ENCODE data around the gene MRPS12. TPM values are rescaled to one million over a fixed set of nuclear protein-coding genes. Genes with fewer than 3 reads are reported as not detected.

Gene MRPS12
- polyA plus RNA-seq, 3 donors = 25.3 to 31.2 (median 30.9) TPM

DNA sequence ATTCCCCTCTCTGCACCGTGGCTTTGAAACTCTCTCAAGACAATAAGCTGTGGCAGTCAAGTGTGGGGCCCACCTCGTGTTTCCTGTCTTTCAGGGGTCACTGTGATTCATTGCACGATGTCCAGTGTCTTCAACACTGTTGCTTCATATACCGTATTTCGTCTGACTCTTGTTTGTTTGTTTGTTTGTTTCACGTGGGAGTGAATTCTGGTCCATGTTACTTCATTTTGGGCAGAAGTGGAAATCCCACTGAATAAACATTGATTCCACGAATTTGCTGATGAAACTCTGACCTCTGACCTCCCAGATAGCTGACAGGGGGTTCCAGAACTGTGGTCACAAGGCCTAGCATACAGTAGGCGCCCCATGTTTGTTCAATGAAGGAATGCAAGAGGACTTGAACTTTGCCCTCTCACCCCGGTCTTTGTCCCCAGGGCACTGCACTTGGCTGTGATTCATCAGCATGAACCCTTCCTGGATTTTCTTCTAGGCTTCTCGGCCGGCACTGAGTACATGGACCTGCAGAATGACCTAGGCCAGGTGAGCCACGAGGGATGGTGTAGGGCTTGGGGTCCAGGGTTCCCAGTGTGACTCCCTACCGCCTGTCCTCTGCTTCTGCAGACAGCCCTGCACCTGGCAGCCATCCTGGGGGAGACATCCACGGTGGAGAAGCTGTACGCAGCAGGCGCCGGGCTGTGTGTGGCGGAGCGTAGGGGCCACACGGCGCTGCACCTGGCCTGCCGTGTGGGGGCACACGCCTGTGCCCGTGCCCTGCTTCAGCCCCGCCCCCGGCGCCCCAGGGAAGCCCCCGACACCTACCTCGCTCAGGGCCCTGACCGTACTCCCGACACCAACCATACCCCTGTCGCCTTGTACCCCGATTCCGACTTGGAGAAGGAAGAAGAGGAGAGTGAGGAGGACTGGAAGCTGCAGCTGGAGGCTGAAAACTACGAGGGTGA, 25.9 kb upstream of the MRPS12 start:
- DNase-seq = no peak

DNA sequence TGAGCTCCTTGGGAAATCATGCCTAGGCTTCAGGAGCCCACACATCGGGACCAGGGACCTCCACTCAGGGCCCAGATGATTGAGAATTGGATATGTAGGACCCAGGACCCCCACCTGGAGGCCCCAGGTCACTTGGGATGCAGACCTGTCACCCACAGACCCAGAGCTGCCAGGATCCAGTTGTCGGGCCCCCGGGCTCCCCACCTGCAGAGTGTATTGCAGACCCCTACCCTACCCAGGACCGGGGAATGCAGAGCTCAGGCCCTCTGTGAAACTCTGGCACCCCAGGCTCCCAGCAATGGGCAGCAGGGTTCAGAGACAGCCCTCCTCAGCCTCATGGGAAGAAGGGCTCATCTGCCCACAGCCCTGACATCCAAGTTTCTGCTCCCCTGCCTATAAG, 25.1 kb upstream of the MRPS12 start:
- DNase-seq = no peak

DNA sequence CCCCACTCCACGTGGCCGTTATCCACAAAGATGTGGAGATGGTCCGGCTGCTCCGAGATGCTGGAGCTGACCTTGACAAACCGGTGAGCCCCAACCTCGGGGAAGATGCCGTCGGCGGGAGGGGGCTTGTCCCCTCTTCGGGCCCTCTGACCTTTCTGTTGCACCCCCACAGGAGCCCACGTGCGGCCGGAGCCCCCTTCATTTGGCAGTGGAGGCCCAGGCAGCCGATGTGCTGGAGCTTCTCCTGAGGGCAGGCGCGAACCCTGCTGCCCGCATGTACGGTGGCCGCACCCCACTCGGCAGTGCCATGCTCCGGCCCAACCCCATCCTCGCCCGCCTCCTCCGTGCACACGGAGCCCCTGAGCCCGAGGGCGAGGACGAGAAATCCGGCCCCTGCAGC, 23.5 kb upstream of the MRPS12 start:
- DNase-seq = no peak

DNA sequence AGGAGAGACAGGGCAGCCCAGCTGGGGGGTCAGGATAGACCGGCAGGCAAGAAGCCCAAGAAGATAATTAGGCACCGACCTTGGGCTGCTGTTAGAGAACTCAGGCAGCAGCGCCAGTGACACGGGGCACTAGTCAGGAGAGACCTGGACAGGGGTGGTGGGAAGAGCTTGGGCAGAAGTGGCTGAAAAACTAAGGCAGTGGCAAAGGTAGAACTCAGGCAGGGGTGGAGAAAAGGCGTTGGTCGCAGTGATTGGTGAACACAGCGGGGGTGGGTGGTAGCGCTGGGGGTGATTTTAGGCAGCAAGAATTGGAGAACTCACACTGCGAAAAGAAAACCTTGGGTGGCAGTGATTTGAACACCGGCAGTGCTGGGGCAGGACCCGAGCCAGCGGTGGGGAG, 23.1 kb upstream of the MRPS12 start:
- DNase-seq = no peak

DNA sequence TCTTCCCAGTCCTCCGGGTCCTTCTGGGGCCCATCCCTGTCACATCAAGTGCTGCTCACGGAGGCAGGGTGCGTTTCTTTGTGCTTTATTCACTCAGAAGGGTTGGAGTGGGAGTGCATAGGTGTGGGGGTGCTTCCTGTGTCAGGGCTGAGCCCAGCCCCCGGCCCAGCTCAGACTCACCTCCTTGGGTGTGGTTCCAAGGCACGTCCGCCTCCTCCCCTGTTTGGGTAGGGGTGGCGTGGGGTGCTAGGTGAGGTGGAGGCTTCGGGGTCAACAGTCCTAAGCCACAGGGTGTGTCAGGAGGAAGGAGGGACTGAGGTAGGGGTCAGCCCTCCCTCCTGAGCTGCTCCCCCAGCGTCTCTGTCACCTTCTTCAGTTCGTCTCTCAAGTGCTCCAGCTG, 21.8 kb upstream of the MRPS12 start:
- no peak for DNase-seq

DNA sequence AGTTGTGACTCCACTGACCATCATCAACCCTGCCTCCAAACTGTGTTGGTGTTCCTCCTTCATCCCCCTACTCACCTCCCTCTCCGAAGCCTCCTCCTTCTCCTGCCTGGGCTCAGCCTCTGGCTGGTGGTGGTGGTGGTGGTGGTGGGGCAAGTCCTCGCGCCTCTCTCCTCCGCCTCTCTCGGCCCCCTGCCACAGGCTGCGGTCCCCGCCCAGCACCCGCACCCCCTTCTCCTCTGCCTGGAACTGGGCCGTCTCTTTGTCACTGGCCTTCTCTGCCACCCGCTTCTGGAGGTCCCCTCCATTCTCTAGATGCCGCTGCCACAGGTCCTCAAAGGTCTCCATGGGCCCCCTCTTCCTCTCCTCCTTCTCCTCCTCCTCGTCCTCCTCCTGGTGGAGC, 20.3 kb upstream of the MRPS12 start:
- DNase-seq = no peak

DNA sequence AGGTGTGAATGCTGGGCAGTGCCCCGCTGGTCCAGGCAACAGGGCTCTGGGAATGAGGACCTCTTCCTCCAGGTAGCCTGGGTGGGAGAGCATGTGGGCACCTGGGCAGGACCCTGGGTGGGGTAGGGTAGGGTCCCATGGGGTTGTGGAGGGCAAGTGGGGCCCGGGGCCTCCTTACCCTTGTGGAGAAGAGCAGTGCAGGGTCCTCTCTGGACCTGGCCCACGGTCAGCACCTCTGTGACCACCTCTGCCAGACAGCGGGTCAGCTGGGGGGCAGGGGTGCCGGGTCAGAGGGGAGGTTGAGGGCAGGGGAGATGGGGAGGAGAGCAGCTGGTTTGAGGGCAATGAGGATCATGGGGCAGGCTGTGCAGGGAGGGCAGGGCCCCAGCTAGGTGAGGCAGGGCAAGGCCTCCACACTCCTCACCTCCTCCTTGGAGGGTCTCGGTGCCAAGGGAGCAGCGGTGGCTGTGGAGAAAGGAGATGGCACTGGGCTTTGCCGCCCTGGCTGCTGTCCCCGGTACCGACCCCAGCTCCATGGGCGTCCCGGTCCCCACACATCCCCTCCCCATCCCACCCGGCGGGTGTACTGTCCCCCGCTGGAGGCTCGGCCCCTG, 19.2 kb upstream of the MRPS12 start:
- DNase-seq = no peak

DNA sequence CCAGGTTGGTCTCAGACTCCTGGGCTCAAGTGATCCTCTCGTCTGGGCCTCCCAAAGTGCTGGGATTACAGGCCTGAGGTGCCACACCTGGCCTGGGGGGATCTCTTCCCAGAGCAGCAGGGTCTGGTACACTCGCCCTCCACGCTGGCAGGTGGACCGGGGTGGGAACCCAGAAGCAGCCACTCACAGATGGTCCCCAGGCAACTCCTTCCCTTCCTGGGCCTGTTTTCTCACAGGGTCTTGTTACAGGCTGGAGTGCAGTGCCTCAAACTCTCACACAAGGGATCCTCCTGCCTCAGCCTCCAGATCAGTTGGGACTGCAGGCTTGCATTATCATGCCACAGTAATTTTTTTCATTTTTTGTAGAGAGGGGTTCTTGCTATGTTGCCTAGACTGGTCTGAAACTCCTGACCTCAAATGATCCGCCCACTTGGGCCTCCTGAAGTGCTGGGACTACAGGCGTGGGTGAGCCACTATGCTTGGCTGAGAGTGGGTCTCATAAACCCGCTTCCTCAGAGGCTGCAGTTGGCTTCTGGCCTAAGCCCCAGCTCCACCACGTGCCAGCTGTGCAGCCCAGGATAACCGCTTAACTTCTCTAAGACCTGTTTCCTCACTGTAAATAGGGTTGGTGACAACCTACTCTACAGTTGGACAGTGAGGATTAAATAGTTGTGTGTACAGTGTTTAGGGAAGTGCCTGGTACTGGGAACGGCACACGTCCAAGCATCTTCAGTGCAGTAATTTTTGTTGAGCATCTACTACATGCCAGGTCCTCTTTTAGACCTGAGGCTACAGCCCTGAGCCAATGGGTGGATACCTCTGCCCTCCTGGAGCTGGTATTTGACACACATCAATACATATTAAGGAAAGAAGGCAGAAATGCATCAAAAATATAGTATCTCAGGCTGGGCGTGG, 17.9 kb upstream of the MRPS12 start:
- DNase-seq = no peak

DNA sequence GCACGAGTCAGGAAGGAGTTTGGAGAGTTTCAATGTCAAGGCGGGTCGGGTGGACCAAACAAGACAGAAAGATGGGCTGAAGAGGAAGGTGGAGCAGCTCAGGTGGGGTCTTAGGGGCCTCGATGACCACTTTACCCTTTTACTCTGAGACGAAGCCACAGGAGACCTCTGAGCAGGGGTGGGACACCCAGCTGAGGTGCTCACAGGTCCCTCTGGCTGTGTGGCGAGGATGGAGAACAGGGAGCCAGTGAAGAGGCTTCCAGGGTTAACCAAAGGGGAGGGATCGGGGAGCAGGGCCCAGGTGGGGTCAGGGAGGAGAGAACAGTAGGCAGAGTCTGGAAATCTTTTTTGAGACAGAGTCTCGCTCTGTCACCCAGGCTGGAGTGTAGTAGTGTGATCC, 16.8 kb upstream of the MRPS12 start:
- DNase-seq = no peak

DNA sequence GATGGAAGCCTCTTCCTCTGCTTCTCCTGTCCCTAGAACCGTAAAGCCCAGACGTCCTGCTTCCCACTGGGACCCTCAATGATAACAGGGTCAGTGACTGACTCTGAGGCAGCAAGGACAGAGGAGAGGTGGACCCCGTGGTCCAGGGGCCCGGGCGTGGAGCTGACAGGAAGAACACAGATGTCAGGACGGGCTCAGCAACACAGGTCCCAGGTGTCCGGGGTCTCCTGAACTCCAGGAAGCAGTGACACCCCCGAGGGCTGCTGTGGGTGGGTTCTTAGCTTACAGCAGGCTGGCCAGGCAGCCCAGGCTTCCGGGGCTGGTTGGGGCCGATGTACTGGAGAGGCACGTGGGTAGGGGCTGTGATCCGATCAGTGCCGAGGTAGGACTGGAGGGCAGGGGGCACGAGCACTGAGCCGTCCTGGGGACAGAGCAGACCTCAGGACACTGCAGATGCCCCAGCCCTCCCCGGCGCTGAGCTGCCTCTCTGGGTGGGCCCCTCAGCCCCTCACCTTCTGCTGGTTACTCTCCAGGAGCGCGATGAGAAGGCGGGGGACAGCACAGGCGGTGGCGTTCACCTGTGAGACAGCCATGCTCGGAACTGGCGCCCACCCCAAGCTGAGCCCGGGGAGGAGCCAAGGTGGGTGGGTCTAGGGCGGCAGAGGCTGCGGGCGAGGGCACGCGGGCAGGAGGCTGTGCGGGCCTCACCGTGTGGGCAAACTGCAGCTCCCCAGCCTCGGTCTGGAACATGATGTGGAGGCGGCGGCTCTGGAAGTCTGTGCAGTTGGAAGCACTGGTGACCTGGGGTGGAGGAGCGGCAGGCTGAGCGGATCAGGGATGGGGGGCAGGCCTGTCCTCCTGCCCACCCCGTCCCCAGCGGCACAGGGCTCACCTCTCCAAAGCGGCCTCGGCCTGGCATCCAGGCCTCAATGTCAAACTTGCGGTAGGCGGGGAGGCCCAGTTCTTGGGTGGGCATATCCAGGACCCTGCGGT, 15.1 kb upstream of the MRPS12 start:
- no peak for DNase-seq

DNA sequence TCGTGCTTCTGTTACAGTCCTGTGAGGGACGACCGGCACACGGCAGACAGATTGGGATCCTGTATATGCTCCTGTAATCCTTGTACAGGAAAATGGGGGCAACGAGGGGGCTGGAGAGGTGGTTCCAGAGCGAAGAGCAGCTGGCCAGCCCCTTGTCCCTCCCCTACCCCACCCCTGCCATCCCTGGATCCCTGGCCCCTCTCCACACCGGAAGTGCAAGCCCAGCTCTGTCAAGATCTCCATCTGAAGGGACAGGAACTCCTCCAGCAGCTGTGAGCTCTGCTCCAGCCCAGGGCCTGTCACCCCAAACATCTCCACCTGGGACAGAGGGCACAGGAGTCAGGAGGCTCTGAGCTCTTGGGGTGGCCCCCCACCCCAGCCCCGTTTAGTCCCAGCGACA, 13.2 kb upstream of the MRPS12 start:
- DNase-seq = no peak

DNA sequence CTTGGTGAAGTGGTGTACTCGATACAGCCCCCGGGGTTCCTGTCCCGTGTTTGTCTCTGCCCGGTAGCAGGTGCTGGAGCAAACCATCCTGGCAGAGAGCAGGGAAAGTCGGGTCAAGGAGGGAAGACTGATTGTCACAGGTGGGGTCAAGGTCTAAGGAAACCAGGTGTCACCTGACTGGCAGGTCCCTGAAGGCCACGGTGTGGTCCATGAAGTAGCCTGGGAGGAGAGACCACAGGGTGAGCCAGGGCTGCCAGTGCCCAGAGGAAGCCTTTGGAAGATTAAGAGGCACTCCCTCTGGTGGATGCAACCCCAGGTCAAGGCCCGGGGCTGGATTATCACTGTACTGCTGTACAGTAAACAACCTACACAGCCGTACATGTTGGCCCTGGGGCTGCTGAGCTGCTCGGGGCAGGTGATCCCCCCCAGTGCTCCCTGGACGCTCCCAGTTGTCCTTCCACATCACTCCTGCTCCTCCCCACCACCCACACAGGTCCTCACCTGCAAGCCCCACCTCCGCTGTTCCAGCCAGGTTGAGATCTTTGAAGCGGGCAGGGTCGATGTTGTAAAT, 12.7 kb upstream of the MRPS12 start:
- no peak for DNase-seq

DNA sequence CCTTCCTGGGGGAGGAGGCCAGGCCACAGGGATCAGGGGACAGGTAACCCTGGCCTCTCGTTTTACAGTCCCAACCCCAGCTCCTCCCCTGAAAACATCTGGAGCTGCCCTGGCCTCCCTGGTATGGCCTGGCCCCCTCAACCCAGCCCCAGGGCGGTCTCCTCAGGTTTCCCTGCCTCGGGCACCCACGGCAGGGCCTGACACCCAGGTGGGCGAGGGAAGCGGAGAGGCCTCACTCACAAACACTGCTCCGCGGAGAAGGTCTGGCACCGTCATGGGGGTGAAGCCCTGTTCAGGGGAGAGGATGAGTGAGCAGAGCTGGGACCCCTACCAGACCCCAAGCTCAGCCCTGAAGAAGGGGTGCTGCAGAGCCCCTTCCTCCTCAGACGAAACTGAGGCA, 12.2 kb upstream of the MRPS12 start:
- no peak for DNase-seq

DNA sequence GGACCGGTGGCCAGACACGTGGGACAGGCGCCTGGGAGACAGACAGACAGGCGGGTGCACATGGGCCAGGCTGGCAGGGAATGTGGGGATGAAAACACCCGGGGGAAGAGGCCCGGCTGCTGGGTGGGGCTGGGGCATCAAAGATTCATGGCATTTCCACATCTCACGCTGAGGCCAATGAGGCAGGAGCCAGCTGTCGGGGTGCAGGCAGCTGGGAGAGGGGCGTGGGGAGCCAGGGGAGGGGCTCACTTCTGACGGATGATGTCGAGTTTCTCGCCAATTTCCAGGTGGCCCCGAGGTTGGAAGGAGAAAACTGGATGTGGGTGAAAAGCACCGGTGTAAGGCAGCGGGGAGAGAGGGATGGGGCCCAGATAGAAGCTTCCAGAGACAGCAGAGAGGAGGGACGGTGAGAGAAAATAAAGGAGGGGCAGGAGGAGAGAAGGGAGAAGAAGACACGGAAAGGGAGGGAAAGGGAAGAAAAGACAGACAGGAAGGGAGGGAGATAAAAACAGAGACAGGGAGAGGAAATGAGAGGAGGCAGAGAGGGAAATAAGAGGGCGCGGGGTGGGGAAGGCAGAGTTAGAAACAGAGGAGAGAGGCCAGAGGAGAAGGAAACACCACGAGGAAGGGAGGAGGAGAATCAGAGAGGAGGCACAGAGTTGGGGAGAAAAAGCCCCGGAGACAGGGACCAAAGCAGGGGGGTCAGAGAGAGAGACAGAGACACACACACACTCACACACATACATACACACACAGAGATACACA, 10.7 kb upstream of the MRPS12 start:
- no peak for DNase-seq

DNA sequence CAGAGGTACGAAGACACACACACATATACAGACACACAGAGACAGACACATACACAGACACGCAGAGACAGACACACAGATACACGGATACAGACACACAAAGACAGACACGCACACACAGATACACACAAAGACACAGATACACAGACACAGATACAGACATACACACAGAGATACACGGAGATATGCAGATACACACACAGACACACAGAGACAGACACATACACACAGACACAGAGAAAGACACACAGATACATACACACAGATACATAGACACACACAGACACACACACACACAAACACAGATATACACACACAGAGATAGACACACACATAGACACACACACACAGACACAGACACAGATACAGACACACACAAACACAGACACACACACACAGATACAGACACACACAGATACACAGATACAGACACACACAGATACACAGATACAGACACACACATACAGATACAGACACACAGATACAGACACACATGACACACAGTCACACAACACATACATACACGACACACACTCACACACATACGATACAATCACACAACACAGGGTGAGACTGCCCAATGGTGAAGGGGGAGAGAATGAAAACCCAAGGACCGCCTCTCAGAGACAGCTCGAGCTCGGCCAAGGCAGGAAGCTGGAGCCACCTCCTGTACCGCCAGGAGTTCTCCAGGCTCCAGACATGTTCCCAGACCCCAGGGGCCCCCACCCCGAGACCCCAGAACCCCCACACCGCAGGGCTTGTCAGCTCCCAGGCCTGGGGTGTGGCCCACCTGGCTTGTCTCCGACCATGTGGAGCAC, 9.9 kb upstream of the MRPS12 start:
- no peak for DNase-seq

DNA sequence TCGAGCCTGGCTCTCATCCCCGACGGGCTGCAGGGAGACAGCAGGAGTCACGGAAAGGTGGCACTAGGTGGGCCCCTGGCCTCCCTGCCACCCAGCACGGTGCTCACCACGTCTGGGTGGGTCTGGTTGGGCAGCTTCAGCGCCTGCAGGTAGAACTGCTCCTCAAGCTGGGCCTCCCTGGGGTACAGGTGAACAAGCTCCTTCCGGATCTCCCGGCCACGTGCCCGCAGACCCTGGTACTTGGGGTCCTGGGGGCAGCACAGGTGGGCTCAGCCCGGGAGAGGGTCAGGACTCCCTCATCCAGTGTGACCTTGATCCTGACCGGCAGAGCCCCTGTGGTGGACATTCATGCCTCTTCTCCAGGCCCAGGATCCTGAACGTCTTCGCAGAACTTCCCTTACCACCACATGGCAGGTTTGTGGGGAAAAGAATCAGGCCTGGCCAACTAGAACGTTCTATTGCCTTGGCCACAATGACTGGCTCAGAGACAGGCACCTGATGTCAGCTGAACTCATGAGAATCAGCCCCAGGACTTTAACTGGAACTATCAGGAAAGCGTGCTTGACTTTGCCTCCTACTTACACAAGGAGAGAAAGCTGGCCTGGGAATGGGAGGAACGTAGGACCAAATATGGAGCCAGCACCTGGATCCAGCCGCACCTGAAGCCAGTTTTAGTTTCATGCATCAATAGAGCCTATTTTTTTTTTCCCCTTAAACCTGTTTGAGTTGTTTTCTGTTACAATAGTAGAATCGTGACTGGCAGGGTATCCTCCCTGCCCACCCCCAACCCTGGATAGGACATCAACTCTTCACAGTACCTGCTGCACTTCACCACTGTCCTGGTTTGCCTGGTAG, 9.1 kb upstream of the MRPS12 start:
- no peak for DNase-seq

DNA sequence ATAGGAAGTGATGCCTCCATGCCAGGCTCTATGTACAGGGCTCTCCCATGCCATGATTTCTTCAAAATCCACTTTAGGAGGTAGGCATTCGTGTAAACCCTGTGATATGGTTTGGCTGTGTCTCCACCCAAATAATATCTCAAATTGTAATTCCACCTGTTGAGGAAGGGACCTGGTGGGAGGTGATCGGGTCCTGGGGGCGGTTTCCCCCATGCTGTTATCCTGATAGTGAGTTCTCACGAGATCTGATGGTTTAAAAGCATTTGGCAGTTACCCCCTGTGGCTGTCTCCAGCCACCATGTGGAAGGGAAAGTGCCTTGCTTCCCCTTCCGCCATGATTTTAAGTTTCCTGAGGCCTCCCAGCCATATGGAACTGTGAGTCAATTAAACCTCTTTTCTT, 8.3 kb upstream of the MRPS12 start:
- no peak for DNase-seq

DNA sequence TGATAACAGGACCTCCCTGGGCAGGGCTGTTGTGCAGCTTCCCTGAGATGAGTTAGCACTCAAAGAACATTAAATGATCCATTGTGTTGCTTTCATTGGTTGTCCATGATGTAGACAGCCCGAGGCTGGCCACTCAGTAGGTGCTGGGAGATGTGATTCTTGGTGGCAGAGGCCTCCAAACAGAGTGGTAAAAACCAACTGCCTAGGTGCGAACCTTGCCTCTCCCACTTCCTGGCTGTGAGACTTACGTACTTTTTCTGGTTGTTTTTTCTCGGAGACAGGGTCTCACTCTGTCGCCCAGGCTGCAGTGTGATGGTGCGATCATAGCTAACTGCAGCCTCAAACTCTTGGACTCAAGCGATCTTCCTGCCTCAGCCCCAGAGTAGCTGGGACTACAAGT, 6.4 kb upstream of the MRPS12 start:
- no peak for DNase-seq

Data from renal pelvis (tissue), 4 donors.